Measurements from ENCODE around the gene INPP1.

- TF ChIP-seq CTCF (IDR thresholded peaks at IDR 0.05; ENCODE audit: borderline replicate concordance, extremely low read depth, low read length, poor library complexity, severe bottlenecking) (no peak), EZH2 (IDR thresholded peaks at IDR 0.05; ENCODE audit: borderline replicate concordance, low read depth, low read length, severe bottlenecking) (no peak)
Measured at GRCh38 chr2:190302052-190302451, 41.3 kb upstream of the INPP1 start.

Data from DND-41 (cell line).